ENCODE measurements around the gene CYB5D1.

- TF ChIP-seq POLR2A (IDR thresholded peaks at IDR 0.05) (no peak), POLR2AphosphoS5 (IDR thresholded peaks at IDR 0.05) (no peak), CTCF (IDR thresholded peaks at IDR 0.05) (no peak)
Observed at GRCh38 chr17:7875804-7876370, 18.1 kb downstream of the CYB5D1 start.

Measured in prostate gland (tissue), 2 donors.